Left cardiac atrium (tissue), 4 donors: ENCODE data around the gene BORCS8. TPM values are rescaled to one million over a fixed set of nuclear protein-coding genes. Genes with fewer than 3 reads are reported as not detected.
A peak's percentile ranks its signal among the peaks of the same experiment; 100 is the strongest.
"Not testable (repeated sequence)": the region's sequence is repeated elsewhere in the genome, so short reads cannot be mapped to it uniquely, and the experiment has no call there.

ENCODE experiments used
- ATAC-seq, 2 donors: fragments of 200-7000 bp; cut with Tn5 transposase; one replicate each; pipeline ENCODE4 v1.9.1; 2020; ENCODE audit warnings: mild to moderate bottlenecking in 2 of 2, moderate library complexity in 2 of 2
- DNase-seq: peaks from one replicate; pipeline ENCODE4 v3.0.0-alpha.2; 2020
- intact Hi-C, 2 donors: fragments of 100-400 bp; cut with DNase I; formaldehyde crosslinking; loops; one replicate each; pipeline versions ENCODE4 v1.14.1 to v1.15.1; 2022 to 2023
- total RNA-seq, 2 donors: library from RNA; stranded (reverse); fragmentation: NEBNext Ultra II Directional; extraction: Animal tissue kit (Norgen Biotek cat#: 25700); gene quantifications; one replicate each; pipeline ENCODE4 v1.2.1, GENCODE V29; 2021
- donor health status: DM: no; HTN: yes; CAD: no.
- donor health status: DM: no; HTN: yes; CAD: no; lungs with severe emphysema.
- donor health status: DM: yes; HTN: yes; CAD: no.
- donor health status: Dilated cardiomyopathy.

Gene BORCS8
- total RNA-seq, 2 donors from 2014 or later: 20.1 to 24.0 TPM

DNA sequence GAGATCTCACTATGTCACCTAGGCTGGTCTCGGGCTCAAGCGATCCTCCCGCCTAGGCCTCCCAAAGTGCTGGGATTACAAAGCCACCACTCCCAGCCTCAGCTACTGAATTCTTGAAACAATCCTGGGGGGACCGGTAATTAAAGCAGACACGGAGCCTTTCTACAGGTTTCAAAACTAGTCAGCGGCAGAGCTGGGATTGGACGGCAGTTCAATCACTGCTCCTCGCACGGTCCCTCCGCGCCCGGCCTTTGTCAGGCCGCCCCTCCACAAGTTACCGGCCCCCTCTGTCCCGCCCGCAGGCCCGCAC, 229 bp downstream of the BORCS8 start:
- no peak for DNase-seq
- intact Hi-C loops: loop anchor here in 1 of 2 donors (10.0 kb wide), 1 partner anchor 133 kb away; the partner anchor contains the start of genes MAU2 and SUGP1
- ATAC-seq: no peak

DNA sequence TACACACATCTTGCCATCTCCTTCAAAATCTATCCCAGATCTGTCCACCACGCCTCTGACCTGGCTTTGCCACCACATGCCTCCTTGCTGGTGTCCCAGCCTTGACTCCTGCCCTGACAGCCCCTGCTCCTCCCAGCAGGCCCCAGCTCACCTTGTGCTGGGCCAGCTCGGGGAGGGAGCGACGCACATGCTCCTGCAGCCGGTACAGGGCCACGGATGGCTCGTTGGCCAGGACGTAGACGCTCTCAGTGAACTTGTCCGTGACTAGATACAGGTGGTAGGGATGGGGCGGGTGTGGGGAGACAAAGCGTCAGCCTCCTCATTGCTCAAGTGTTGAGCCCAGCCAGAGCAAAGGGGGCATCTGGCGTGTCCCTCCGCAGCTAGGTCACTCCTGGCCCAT, 5.2 kb downstream of the BORCS8 start:
- intact Hi-C loops: no loop called here
- DNase-seq: no peak
- ATAC-seq: no peak

- DNase-seq: no peak
- intact Hi-C loops: no loop called here
- ATAC-seq: peak in 1 of 2 donors; percentile 47
These were observed 5.9 kb downstream of the BORCS8 start for GRCh38 chr19:19185853-19186740.

DNA sequence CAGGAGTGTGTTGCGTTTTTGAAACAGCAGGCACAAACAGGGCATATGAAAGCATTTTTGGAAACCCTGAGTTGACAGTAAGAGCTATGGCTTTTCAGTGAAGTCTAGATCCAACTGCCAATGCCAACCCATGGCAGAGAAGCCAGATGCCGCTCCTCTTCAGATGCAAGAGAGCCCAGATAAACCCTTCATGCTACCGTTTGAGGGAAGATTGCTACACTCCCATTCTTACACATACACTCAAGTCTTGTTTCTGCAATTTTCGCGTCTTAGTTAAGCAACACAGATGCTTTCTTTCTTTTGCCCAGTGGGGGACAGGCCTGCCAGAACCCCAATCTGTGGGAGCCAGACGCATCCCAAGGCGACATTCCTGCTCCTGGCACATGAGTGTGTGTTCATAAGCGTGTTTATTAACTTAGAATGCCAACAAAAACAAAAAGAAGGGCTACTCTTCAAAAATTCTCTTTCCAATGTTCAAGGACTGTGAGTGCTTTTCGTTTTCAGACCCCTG, 10.4 kb downstream of the BORCS8 start:
- DNase-seq: no peak
- intact Hi-C loops: no loop called here
- peak in 1 of 2 donors; percentile 75 for ATAC-seq

GRCh38 chr19:19179548-19180441, 12.2 kb downstream of the BORCS8 start:
- intact Hi-C loops: no loop called here
- ATAC-seq (no peak), DNase-seq (no peak)

- ATAC-seq (no peak), DNase-seq (no peak)
- intact Hi-C loops: no loop called here
These were observed 15.0 kb downstream of the BORCS8 start for GRCh38 chr19:19176950-19177349.

GRCh38 chr19:19173243-19173642, 18.7 kb downstream of the BORCS8 start:
- intact Hi-C loops: not testable (repeated sequence)

DNA sequence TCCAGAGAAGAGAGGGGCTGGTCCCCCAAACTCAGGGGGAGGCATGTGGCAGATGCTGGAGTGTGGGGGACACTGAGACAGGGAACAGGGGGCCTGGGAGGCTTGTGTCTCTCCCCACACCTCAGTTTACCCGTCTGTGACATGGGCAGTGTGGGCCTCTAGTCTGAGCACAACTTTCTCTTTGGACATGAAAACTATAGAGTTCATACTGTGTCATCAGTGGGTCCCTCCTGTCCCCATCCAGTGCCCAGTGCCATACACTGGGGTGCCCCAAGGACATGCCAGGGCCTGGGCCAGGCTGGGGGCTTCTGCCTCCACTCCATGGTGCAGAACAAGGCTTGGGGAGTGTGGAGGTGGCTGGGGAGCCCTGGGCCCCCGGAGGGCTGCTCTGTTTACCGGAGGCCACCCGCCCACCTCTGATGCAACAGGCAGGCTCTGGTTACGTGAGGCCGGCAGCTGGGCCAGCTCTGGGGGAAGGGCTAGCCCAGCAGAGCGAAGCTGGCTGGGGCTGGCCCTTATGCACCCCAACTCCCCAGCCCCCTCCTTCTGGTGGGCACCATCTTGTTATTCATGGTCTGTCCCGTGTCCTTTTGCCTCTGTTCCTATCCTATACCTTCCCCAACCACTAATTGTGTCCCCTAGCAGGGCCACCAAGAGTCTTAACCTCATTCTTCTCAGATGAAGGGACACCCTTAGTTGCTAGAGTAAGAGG, 20.0 kb downstream of the BORCS8 start:
- DNase-seq (no peak), ATAC-seq (peak in 1 of 2 donors; percentile 36)
- intact Hi-C loops: no loop called here

More at GRCh38 chr19:19173243-19173642, 18.7 kb downstream of the BORCS8 start:
- not testable (repeated sequence) for ATAC-seq, DNase-seq

- no peak for DNase-seq
- intact Hi-C loops: no loop called here
- no peak for ATAC-seq
These were observed 20.9 kb downstream of the BORCS8 start for GRCh38 chr19:19170873-19171672.

DNA sequence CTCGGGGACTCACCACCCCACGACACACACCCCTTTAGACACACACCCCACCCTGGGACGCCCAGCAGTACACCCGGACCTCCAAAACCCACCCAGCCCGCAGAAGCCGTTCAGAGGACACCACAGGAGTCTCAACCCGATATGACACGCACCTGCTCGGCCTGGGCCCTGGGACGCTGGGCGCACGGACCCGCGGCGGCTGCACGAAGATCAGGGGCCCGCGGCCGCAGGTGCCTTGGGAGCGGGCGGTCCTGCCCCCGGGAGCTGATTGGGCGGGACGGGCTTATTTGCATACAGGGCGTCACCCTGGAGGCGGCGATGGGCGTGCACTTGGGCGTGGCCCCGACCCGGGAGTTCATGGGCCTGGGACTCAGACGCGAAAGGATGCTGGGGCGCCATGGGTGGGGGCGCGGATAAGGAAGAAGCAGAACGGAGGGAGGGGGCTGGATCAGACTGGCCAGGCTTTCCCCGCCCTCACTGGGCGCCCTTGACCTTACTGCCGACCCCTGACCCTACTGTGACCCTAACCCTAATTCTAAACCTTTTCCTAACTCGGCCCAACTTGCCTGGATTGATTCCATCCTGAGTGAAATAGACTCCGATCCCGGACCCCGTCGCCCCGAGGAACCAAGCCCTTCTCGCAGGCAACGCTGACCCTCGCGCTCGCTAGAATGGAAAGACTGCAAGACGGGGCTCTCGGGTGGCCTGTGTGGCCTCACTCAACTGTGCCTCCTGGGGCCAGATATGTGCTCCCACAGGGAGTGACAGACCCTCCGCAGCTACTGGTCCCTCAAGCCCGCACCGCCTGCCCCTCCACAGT, 21.7 kb downstream of the BORCS8 start, which contains the start of gene MEF2B:
TSS of gene MEF2B (minus strand) at position 211 of the 820 bp plus-strand sequence. CDS start 19,528 bp downstream, outside the sequence.
- intact Hi-C loops: no loop called here
- DNase-seq: peak; percentile 86
- peak; percentile 86 to 91 for ATAC-seq

DNA sequence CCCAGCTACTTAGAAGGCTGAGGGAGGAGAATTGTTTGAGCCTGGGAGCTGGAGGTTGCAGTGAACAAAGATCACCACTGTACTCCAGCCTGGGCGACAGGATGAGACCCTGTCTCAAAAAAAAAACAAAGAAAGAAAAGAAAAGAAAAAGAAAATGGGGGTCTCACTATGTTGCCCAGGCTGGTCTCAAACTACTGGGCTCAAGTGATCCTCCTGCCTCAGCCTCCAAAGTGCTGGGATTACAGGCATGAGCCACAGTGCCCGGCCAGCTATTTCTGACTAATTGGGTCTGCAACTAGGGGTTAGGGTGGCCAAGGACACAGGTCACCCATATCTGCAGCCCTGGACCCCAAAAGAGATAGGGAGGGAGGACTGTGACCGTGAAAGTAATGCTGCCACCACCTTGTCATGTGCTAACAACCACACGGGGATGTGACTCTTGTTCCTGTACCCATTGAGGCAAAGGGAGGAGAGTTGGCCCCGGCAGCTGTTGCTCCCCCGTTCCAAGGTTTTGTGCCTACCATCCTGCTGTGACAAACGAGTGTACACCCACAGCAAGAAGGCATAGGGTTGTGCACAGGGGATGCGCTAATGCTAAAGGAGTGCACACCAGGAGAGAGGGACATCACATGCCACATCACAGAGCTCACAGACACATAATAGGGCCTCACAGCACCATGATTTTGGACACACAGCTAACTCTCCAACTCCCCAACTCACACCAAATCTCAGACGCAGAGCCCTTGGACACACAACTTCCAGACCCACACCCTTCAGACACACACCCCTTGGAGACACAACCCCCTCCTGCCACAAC, 22.5 kb downstream of the BORCS8 start:
- intact Hi-C loops: no loop called here
- DNase-seq: no peak
- ATAC-seq: peak in 1 of 2 donors; percentile 4

- DNase-seq: no peak
- intact Hi-C loops: no loop called here
- ATAC-seq: no peak
These were observed 24.3 kb downstream of the BORCS8 start for GRCh38 chr19:19167612-19168011.

DNA sequence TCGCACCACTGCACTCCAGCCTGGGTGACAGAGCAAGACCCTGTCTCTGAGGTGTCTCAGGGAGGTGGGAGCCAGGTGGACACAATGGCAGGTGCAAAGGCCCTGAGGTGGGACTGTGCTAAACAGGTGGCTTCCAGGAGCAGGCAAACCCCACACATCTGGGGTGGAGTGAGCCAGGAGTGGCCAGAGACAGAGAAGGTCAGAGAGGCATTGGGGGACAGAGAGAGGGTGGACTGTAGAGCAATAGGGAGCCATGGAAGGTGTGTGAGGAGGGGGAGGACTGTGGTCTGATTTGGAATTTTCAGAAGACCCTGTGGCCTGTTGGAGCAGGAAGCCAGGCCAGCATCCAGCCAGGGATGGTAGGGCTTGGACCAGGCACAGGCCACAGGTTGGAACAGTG, 26.6 kb downstream of the BORCS8 start:
- no peak for DNase-seq
- ATAC-seq: no peak
- intact Hi-C loops: no loop called here

DNA sequence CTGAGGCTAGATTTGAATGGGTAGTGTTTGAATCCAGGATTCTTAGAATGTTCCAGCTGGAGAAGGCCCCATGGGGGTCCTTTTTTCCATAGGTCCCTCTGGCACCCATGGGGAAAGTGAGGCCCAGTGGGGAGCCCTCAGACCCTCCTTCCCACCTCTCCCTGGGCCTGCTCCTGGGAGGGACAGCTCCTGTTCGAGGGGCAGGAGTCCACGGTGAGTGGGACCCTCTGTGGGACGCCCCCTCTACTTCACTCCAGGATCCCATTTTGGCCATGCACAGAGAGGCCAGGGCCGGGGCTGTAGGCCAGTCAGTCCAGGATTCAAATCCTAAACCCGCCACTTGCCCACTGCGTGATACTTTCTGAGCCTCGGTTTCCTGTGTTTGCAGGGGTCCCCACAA, 29.5 kb downstream of the BORCS8 start:
- ATAC-seq (no peak), DNase-seq (no peak)
- intact Hi-C loops: no loop called here

DNA sequence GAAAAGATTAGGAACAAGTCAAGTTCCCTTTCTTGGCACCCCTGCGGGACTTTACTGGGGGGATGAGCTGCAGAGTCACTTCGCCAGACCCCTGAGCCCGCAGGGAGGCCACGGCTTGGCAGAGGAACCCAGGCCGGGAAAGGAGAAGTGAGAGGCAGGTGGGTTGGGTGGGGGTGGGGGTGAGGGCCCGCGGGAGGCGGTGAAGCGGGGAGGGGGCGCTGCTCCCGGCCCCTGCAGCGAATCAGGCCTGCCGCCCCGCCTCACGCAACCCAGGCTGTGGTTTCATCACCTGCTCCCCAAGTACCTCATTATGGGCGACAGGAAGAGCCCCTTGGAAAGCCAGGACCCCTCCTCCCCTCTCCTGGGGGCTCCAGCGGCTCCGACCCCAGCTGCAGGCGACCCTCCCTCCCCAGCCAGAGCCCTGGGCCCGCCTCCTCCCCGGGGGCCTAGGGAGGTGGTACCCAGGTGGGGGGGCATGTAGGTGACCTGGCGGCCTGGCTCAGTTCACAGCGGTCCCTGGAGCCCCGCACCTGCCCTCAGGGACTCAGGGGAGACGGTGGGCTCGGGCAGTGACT, 31.4 kb downstream of the BORCS8 start:
- intact Hi-C loops: no loop called here
- DNase-seq (no peak), ATAC-seq (peak in 1 of 2 donors; percentile 20)

GRCh38 chr19:19159534-19159933, 32.4 kb downstream of the BORCS8 start:
- ATAC-seq: no peak
- intact Hi-C loops: no loop called here
- no peak for DNase-seq
